Upper lobe of left lung (tissue), 6 donors: ENCODE measurements around the gene RPL5. TPM values are rescaled to one million over a fixed set of nuclear protein-coding genes. Genes with fewer than 3 reads are reported as not detected.

Experiments
- ATAC-seq, 2 donors: fragments of 200-7000 bp; cut with Tn5 transposase; one replicate each; pipeline ENCODE4 v1.9.1; 2022; ENCODE audit warnings: mild to moderate bottlenecking in 2 of 2, moderate library complexity in 2 of 2; ENCODE audit not compliant: low FRiP score in 2 of 2
- DNase-seq, 2 donors: peaks; one replicate each; pipeline ENCODE4 v3.0.0-alpha.2; 2019 to 2020
- H3K27ac ChIP-seq, 4 donors: fragments of 200-600 bp; sonication (generic); one replicate each; pipeline ENCODE4 v1.5.1; 2016 to 2019
- H3K27me3 ChIP-seq, 4 donors: fragments of 200-600 bp; sonication (generic); one replicate each; pipeline ENCODE4 v1.5.1; 2017 to 2019
- H3K36me3 ChIP-seq, 4 donors: fragments of 200-600 bp; sonication (generic); one replicate each; pipeline ENCODE4 v1.5.1; 2016 to 2019
- H3K4me1 ChIP-seq, 4 donors: fragments of 200-600 bp; sonication (generic); one replicate each; pipeline ENCODE4 v1.5.1; 2018 to 2019
- H3K4me3 ChIP-seq, 4 donors: fragments of 200-600 bp; sonication (generic); one replicate each; pipeline ENCODE4 v1.5.1; 2017 to 2019; ENCODE audit warnings: mild to moderate bottlenecking in 2 of 4, moderate library complexity in 1 of 4
- H3K9me3 ChIP-seq, 4 donors: fragments of 200-600 bp; sonication (generic); one replicate each; pipeline ENCODE4 v1.5.1; 2018 to 2019
- CTCF ChIP-seq, 6 experiments: fragments of 450-650 bp in 4 of 6; fragments of 200-600 bp in 2 of 6; sonication (generic) in 2 of 6; IDR thresholded peaks; one replicate each; pipeline ENCODE4 v1.5.1; 2016 to 2019; ENCODE audit warnings: antibody characterized with exemption in 6 of 6
- EP300 ChIP-seq, 4 donors: sonication (generic); formaldehyde crosslinking; IDR thresholded peaks; one replicate each; pipeline ENCODE4 v1.5.1; 2017; ENCODE audit warnings: antibody characterized with exemption in 4 of 4, control low read depth in 2 of 4
- POLR2A ChIP-seq, 4 donors: fragments of 450-650 bp; IDR thresholded peaks; one replicate each; pipeline ENCODE4 v1.5.1; 2016 to 2017; ENCODE audit warnings: antibody characterized with exemption in 4 of 4, mild to moderate bottlenecking in 2 of 4
- POLR2AphosphoS5 ChIP-seq, 2 donors: sonication (generic); formaldehyde crosslinking; IDR thresholded peaks; one replicate each; pipeline ENCODE4 v1.5.1; 2017; ENCODE audit warnings: antibody characterized with exemption in 2 of 2
- WGBS, 2 donors: methylation state at CpG; one replicate each; pipeline ENCODE4 v1.1.5; 2017 to 2018; 5-methylcytosine and 5-hydroxymethylcytosine counted together
- total RNA-seq, 6 donors: library from RNA; depleted of rRNA in 4 of 6; stranded (reverse); fragments of >200 nt in 4 of 6; gene quantifications; one replicate each; pipeline versions ENCODE4 v1.1.0 to v1.2.1, GENCODE V29; 2016 to 2021
- donor health status: DM: no; HTN: no; CAD: no; lungs with moderate emphysema.
- donor health status: DM: no; HTN: yes; CAD: no; lungs with severe emphysema.

Gene RPL5
- total RNA-seq, 6 donors from 2014 or later = 716 to 1,207 (median 813) TPM

- H3K4me3 ChIP-seq = peak overlapping the region in 1 of 4 donors; percentile 4
- H3K4me1 ChIP-seq = peaks cover 0 to 2% (median 0%) of the 10 kb centered on the region in 4 donors
These were observed 45.4 kb downstream of the RPL5 start for GRCh38 chr1:92877081-92877711.

GRCh38 chr1:92877792-92878191 lies 46.0 kb downstream of the RPL5 start:
- no peak for DNase-seq
- ATAC-seq = no peak
- Histone ChIP-seq H3K4me1 (peaks cover 0 to 2% (median 1%) of the 10 kb centered on the region in 4 donors), H3K27ac (peak overlapping the region in 1 of 4 donors; percentile 40), H3K27me3 (no peaks in the 10 kb centered on the region), H3K4me3 (no peak overlapping the region), H3K36me3 (no peaks in the 10 kb centered on the region), H3K9me3 (no peaks in the 10 kb centered on the region)
- 71 to 76% methylated on average over 4 of the region's 4 CpGs for WGBS, 2 donors
- TF ChIP-seq POLR2A (IDR thresholded peaks at IDR 0.05) (no peak), POLR2AphosphoS5 (IDR thresholded peaks at IDR 0.05) (no peak), EP300 (IDR thresholded peaks at IDR 0.05) (no peak), CTCF (IDR thresholded peaks at IDR 0.05) (no peak)

More at GRCh38 chr1:92877081-92877711, 45.4 kb downstream of the RPL5 start:
- TF ChIP-seq POLR2AphosphoS5 (IDR thresholded peaks at IDR 0.05) = no peak
- no peak for TF ChIP-seq POLR2A (IDR thresholded peaks at IDR 0.05)
- TF ChIP-seq CTCF (IDR thresholded peaks at IDR 0.05) = no peak
- no peak for TF ChIP-seq EP300 (IDR thresholded peaks at IDR 0.05)
- 44 to 46% methylated on average over 4 of the region's 4 CpGs for WGBS, 2 donors
- H3K27ac ChIP-seq = no peak overlapping the region
- no peaks in the 10 kb centered on the region for H3K9me3 ChIP-seq
- no peak for DNase-seq
- H3K27me3 ChIP-seq = no peaks in the 10 kb centered on the region
- no peak for ATAC-seq
- H3K36me3 ChIP-seq = no peaks in the 10 kb centered on the region

GRCh38 chr1:92879316-92879968 lies 47.6 kb downstream of the RPL5 start:
- peaks cover 0 to 2% (median 1%) of the 10 kb centered on the region in 4 donors for H3K4me1 ChIP-seq
- H3K4me3 ChIP-seq = no peak overlapping the region
- no peak for TF ChIP-seq POLR2A (IDR thresholded peaks at IDR 0.05)
- no peaks in the 10 kb centered on the region for H3K27me3 ChIP-seq
- no peaks in the 10 kb centered on the region for H3K9me3 ChIP-seq
- DNase-seq (no peak), ATAC-seq (no peak)
- 77 to 81% methylated on average over 4 of the region's 4 CpGs for WGBS, 2 donors
- H3K27ac ChIP-seq = no peak overlapping the region
- no peaks in the 10 kb centered on the region for H3K36me3 ChIP-seq

GRCh38 chr1:92881391-92881790 lies 49.6 kb downstream of the RPL5 start:
- no peak for DNase-seq
- H3K36me3 ChIP-seq = no peaks in the 10 kb centered on the region
- no peaks in the 10 kb centered on the region for H3K9me3 ChIP-seq
- peaks cover 0 to 2% (median 1%) of the 10 kb centered on the region in 4 donors for H3K4me1 ChIP-seq
- no peak for ATAC-seq
- 89 to 90% methylated on average over 3 of the region's 3 CpGs for WGBS, 2 donors
- no peak overlapping the region for H3K27ac ChIP-seq
- TF ChIP-seq CTCF (IDR thresholded peaks at IDR 0.05) (no peak), EP300 (IDR thresholded peaks at IDR 0.05) (no peak), POLR2A (IDR thresholded peaks at IDR 0.05) (no peak), POLR2AphosphoS5 (IDR thresholded peaks at IDR 0.05) (no peak)
- H3K27me3 ChIP-seq = no peaks in the 10 kb centered on the region
- H3K4me3 ChIP-seq = no peak overlapping the region

GRCh38 chr1:92882819-92883218 lies 51.0 kb downstream of the RPL5 start:
- no peak for TF ChIP-seq CTCF (IDR thresholded peaks at IDR 0.05)
- TF ChIP-seq POLR2AphosphoS5 (IDR thresholded peaks at IDR 0.05) = no peak
- TF ChIP-seq EP300 (IDR thresholded peaks at IDR 0.05) = no peak
- no peak for TF ChIP-seq POLR2A (IDR thresholded peaks at IDR 0.05)
- peaks cover 0 to 2% (median 0%) of the 10 kb centered on the region in 4 donors for H3K4me1 ChIP-seq
- H3K36me3 ChIP-seq = no peaks in the 10 kb centered on the region
- DNase-seq = peak in 1 of 2 donors; percentile 32
- H3K27me3 ChIP-seq = no peaks in the 10 kb centered on the region
- 11 to 37% methylated on average over 1 of the region's 1 CpG for WGBS, 2 donors
- no peaks in the 10 kb centered on the region for H3K9me3 ChIP-seq
- no peak overlapping the region for H3K4me3 ChIP-seq
- ATAC-seq = peak in 1 of 2 donors; percentile 67
- no peak overlapping the region for H3K27ac ChIP-seq
